ENCODE data around the gene DOC2A.

GRCh38 chr16:29963021-29963743 is 47.6 kb downstream of the DOC2A start:
- TF ChIP-seq MAX (IDR thresholded peaks at IDR 0.05; ENCODE audit: low read depth, low read length) (no peak), CTCF (IDR thresholded peaks at IDR 0.05; ENCODE audit: low read depth, low read length) (no peak), POLR2A (IDR thresholded peaks at IDR 0.05; ENCODE audit: extremely low read depth, insufficient read length) (no peak)
